ENCODE measurements around the gene DNAJC28. TPM values are rescaled to one million over a fixed set of nuclear protein-coding genes. Genes with fewer than 3 reads are reported as not detected.

DNAJC28 gene
- polyA plus RNA-seq, 1 of the 3 experiments (the other 2 are of a cell fraction), result 0.58 TPM

Other genes starting within 250 kb of the DNAJC28 start
- gene IL10RB, start 225.3 kb downstream of the DNAJC28 start, polyA plus RNA-seq (2012; rRNA removed), result 19.8 and 20.1 TPM in 2 replicates
- 7.9 and 12.2 TPM in 2 replicates for gene IFNAR1, start 166.7 kb downstream of the DNAJC28 start, polyA plus RNA-seq (2012; rRNA removed)
- 92.4 and 126 TPM in 2 replicates for gene IFNGR2, start 88.3 kb downstream of the DNAJC28 start, polyA plus RNA-seq (2012; rRNA removed)
- 27.3 and 41.3 TPM in 2 replicates for gene TMEM50B, start 11.7 kb downstream of the DNAJC28 start, polyA plus RNA-seq (2012; rRNA removed)
- gene GART, start 50.4 kb upstream of the DNAJC28 start, polyA plus RNA-seq (2012; rRNA removed), result 17.3 and 26.8 TPM in 2 replicates
- gene SON, start 51.3 kb upstream of the DNAJC28 start, polyA plus RNA-seq (2012; rRNA removed), result 45.9 and 57.4 TPM in 2 replicates
- gene DONSON, start 97.0 kb upstream of the DNAJC28 start, polyA plus RNA-seq (2012; rRNA removed), result 17.3 and 20.6 TPM in 2 replicates
- 26.3 and 45.9 TPM in 2 replicates for gene CRYZL1, start 150.0 kb upstream of the DNAJC28 start, polyA plus RNA-seq (2012; rRNA removed)
- 27.8 and 31.3 TPM in 2 replicates for gene ITSN1, start 150.8 kb upstream of the DNAJC28 start, polyA plus RNA-seq (2012; rRNA removed)

Measured in SK-N-SH (cell line).